ENCODE data around the gene LRP1B.

DNA sequence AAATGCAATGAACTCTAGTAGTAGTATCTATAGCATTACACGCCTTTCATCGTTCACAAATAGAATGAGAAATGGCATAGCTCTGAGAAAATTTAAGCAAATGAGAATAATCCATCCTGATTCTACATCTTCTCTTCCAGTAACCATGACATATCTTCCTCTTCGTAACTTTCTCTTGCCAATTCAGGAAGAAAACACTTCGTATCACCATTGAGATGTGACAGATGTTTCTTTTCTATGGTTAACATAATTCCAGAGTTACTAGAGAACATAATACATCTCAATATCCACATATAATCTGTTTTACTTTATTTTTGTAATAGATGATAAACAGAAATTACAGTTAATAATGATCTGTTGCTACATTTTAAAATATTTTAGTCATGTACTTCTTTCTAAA lies 1527.4 kb downstream of the LRP1B start:
- TF ChIP-seq POLR2AphosphoS5 (IDR thresholded peaks at IDR 0.05) (no peak), POLR2A (IDR thresholded peaks at IDR 0.05; ENCODE audit: low read depth) (no peak)
- TF ChIP-seq, protein P1, sequence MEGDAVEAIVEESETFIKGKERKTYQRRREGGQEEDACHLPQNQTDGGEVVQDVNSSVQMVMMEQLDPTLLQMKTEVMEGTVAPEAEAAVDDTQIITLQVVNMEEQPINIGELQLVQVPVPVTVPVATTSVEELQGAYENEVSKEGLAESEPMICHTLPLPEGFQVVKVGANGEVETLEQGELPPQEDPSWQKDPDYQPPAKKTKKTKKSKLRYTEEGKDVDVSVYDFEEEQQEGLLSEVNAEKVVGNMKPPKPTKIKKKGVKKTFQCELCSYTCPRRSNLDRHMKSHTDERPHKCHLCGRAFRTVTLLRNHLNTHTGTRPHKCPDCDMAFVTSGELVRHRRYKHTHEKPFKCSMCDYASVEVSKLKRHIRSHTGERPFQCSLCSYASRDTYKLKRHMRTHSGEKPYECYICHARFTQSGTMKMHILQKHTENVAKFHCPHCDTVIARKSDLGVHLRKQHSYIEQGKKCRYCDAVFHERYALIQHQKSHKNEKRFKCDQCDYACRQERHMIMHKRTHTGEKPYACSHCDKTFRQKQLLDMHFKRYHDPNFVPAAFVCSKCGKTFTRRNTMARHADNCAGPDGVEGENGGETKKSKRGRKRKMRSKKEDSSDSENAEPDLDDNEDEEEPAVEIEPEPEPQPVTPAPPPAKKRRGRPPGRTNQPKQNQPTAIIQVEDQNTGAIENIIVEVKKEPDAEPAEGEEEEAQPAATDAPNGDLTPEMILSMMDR (IDR thresholded peaks at IDR 0.05), result no peak

All from esophagus muscularis mucosa (tissue), 3 donors.